ENCODE results near the gene WDR91. TPM values are rescaled to one million over a fixed set of nuclear protein-coding genes. Genes with fewer than 3 reads are reported as not detected.

The WDR91 gene
- total RNA-seq = 10 to 100 TPM; 17.9 to 20.1 (median 19.7) TPM

GRCh38 chr7:135211179-135211945 is at the start of gene WDR91:
Gene WDR91, minus strand, starts transcription at chr7:135211526. Its CDS starts 24 bp downstream, at chr7:135211502.
- Mint-ChIP-seq H3K9me3 (no peaks in the 10 kb centered on the region), H3K4me1 (ENCODE audit: low read depth) (peaks cover 36% of the 10 kb centered on the region), H3K27me3 (ENCODE audit: low read depth) (no peaks in the 10 kb centered on the region), H3K36me3 (ENCODE audit: insufficient read depth) (peaks cover under 1% of the 10 kb centered on the region), H3K4me3 (peak within 1 kb of the TSS; percentile 96)
- peak; percentile 97 for DNase-seq
- ATAC-seq = peak; percentile 93 to 96

- ATAC-seq (no peak), DNase-seq (no peak)
- peaks cover 4% of the 10 kb centered on the region for H3K9me3 Mint-ChIP-seq
- no peaks in the 10 kb centered on the region for H3K36me3 Mint-ChIP-seq (ENCODE audit: insufficient read depth)
- no peaks in the 10 kb centered on the region for H3K4me1 Mint-ChIP-seq (ENCODE audit: low read depth)
- peaks cover 2% of the 10 kb centered on the region for H3K27me3 Mint-ChIP-seq (ENCODE audit: low read depth)
- H3K4me3 Mint-ChIP-seq = no peak overlapping the region
Measured at GRCh38 chr7:135260470-135260869, 49.1 kb upstream of the WDR91 start.

GRCh38 chr7:135259702-135260101 is 48.4 kb upstream of the WDR91 start:
- ATAC-seq (no peak), DNase-seq (no peak)
- Mint-ChIP-seq H3K4me1 (ENCODE audit: low read depth) (no peaks in the 10 kb centered on the region), H3K36me3 (ENCODE audit: insufficient read depth) (no peaks in the 10 kb centered on the region), H3K9me3 (no peaks in the 10 kb centered on the region), H3K27me3 (ENCODE audit: low read depth) (peaks cover 2% of the 10 kb centered on the region), H3K4me3 (no peak overlapping the region)

- H3K36me3 Mint-ChIP-seq (ENCODE audit: insufficient read depth) = no peaks in the 10 kb centered on the region
- no peaks in the 10 kb centered on the region for H3K9me3 Mint-ChIP-seq
- H3K27me3 Mint-ChIP-seq (ENCODE audit: low read depth) = peaks cover 2% of the 10 kb centered on the region
- no peak overlapping the region for H3K4me3 Mint-ChIP-seq
- ATAC-seq = no peak
- DNase-seq = no peak
- no peaks in the 10 kb centered on the region for H3K4me1 Mint-ChIP-seq (ENCODE audit: low read depth)
Measured at GRCh38 chr7:135258585-135258984, 47.3 kb upstream of the WDR91 start.

- Mint-ChIP-seq H3K9me3 (no peaks in the 10 kb centered on the region), H3K4me3 (no peak overlapping the region), H3K4me1 (ENCODE audit: low read depth) (no peaks in the 10 kb centered on the region), H3K27me3 (ENCODE audit: low read depth) (peaks cover 2% of the 10 kb centered on the region), H3K36me3 (ENCODE audit: insufficient read depth) (no peaks in the 10 kb centered on the region)
- ATAC-seq (no peak), DNase-seq (no peak)
Measured at GRCh38 chr7:135257790-135258189, 46.5 kb upstream of the WDR91 start.

- Mint-ChIP-seq H3K9me3 (no peaks in the 10 kb centered on the region), H3K4me1 (ENCODE audit: low read depth) (peaks cover 5% of the 10 kb centered on the region), H3K36me3 (ENCODE audit: insufficient read depth) (no peaks in the 10 kb centered on the region), H3K27me3 (ENCODE audit: low read depth) (peaks cover 2% of the 10 kb centered on the region), H3K4me3 (no peak overlapping the region)
- ATAC-seq (no peak), DNase-seq (no peak)
Measured at GRCh38 chr7:135253851-135254771, 42.8 kb upstream of the WDR91 start.

- H3K27me3 Mint-ChIP-seq (ENCODE audit: low read depth) = no peaks in the 10 kb centered on the region
- H3K36me3 Mint-ChIP-seq (ENCODE audit: insufficient read depth) = no peaks in the 10 kb centered on the region
- H3K9me3 Mint-ChIP-seq = no peaks in the 10 kb centered on the region
- H3K4me3 Mint-ChIP-seq = no peak overlapping the region
- peaks cover 5% of the 10 kb centered on the region for H3K4me1 Mint-ChIP-seq (ENCODE audit: low read depth)
- ATAC-seq (peak; percentile 57 to 61), DNase-seq (no peak)
Measured at GRCh38 chr7:135251496-135252391, 40.4 kb upstream of the WDR91 start.

GRCh38 chr7:135248546-135248945 is 37.2 kb upstream of the WDR91 start:
- no peaks in the 10 kb centered on the region for H3K9me3 Mint-ChIP-seq
- no peak for DNase-seq
- no peak overlapping the region for H3K4me3 Mint-ChIP-seq
- ATAC-seq = no peak
- no peaks in the 10 kb centered on the region for H3K36me3 Mint-ChIP-seq (ENCODE audit: insufficient read depth)
- H3K27me3 Mint-ChIP-seq (ENCODE audit: low read depth) = peaks cover 4% of the 10 kb centered on the region
- peaks cover 5% of the 10 kb centered on the region for H3K4me1 Mint-ChIP-seq (ENCODE audit: low read depth)

GRCh38 chr7:135247746-135248471 is 36.6 kb upstream of the WDR91 start:
- ATAC-seq = no peak
- no peaks in the 10 kb centered on the region for H3K36me3 Mint-ChIP-seq (ENCODE audit: insufficient read depth)
- H3K4me3 Mint-ChIP-seq = no peak overlapping the region
- peaks cover 4% of the 10 kb centered on the region for H3K27me3 Mint-ChIP-seq (ENCODE audit: low read depth)
- no peaks in the 10 kb centered on the region for H3K9me3 Mint-ChIP-seq
- peaks cover 5% of the 10 kb centered on the region for H3K4me1 Mint-ChIP-seq (ENCODE audit: low read depth)
- DNase-seq = no peak

- no peaks in the 10 kb centered on the region for H3K36me3 Mint-ChIP-seq (ENCODE audit: insufficient read depth)
- H3K4me3 Mint-ChIP-seq = no peak overlapping the region
- DNase-seq (no peak), ATAC-seq (no peak)
- H3K4me1 Mint-ChIP-seq (ENCODE audit: low read depth) = no peaks in the 10 kb centered on the region
- H3K9me3 Mint-ChIP-seq = no peaks in the 10 kb centered on the region
- H3K27me3 Mint-ChIP-seq (ENCODE audit: low read depth) = peaks cover 4% of the 10 kb centered on the region
Measured at GRCh38 chr7:135246191-135246825, 35.0 kb upstream of the WDR91 start.

GRCh38 chr7:135245226-135246190 is 34.2 kb upstream of the WDR91 start:
- no peak overlapping the region for H3K4me3 Mint-ChIP-seq
- H3K4me1 Mint-ChIP-seq (ENCODE audit: low read depth) = no peaks in the 10 kb centered on the region
- H3K9me3 Mint-ChIP-seq = no peaks in the 10 kb centered on the region
- no peak for DNase-seq
- no peaks in the 10 kb centered on the region for H3K36me3 Mint-ChIP-seq (ENCODE audit: insufficient read depth)
- no peak for ATAC-seq
- peaks cover 6% of the 10 kb centered on the region for H3K27me3 Mint-ChIP-seq (ENCODE audit: low read depth)

GRCh38 chr7:135242096-135242684 is 30.9 kb upstream of the WDR91 start:
- Mint-ChIP-seq H3K36me3 (ENCODE audit: insufficient read depth) (no peaks in the 10 kb centered on the region), H3K9me3 (no peaks in the 10 kb centered on the region), H3K27me3 (ENCODE audit: low read depth) (peaks cover 8% of the 10 kb centered on the region), H3K4me1 (ENCODE audit: low read depth) (no peaks in the 10 kb centered on the region), H3K4me3 (no peak overlapping the region)
- ATAC-seq = no peak
- no peak for DNase-seq

All from activated T-cell treated with anti-CD3 and anti-CD28 coated beads, Interleukin-2, amount 50 U/mL, for 4 hours (primary cell).